ENCODE measurements around the gene KRTAP22-1.

KRTAP22-1 gene

DNA sequence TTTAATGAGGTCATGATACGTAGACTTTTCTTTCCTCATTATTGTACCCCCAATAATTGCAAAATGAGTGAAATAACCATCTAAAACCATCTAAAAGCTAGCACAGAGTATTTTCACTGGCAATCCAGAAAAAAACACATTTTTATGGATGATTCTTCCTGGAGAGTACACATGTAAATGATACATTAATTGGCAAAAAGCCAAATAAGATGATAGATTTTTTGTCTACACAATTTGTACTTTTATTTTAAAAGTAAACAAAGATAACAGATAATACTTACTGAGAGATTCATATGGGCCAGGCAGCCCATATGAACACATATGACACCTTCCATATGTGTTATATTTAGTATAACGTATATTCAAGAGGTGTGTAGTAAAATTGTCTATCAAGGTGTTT, 37.3 kb upstream of the KRTAP22-1 start:
- in situ Hi-C loops (cut with MboI; ENCODE audit: low pct_unique_long_range_greater_than_20kb, low sequenced_read_pairs, unreplicated experiment), result no loop called here

DNA sequence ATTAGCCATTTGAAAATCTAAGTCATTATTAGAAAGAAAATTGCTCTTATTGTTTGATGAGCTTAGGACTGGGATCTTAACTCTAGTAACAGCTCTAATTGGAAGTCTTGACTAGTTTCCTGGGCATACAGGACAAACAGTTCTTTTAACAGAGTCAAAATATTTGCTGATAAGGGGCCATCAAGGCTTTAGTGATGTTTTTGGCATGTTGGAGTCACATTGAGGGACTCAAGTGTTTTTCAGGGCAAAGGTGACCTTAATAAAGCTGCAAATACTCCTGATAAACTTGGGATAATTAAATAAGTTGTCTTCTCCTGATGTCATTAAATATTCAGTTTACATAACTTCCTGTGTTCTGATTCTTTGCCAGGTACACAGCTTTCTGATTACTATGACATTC, 33.3 kb upstream of the KRTAP22-1 start:
- TF ChIP-seq, protein P1, sequence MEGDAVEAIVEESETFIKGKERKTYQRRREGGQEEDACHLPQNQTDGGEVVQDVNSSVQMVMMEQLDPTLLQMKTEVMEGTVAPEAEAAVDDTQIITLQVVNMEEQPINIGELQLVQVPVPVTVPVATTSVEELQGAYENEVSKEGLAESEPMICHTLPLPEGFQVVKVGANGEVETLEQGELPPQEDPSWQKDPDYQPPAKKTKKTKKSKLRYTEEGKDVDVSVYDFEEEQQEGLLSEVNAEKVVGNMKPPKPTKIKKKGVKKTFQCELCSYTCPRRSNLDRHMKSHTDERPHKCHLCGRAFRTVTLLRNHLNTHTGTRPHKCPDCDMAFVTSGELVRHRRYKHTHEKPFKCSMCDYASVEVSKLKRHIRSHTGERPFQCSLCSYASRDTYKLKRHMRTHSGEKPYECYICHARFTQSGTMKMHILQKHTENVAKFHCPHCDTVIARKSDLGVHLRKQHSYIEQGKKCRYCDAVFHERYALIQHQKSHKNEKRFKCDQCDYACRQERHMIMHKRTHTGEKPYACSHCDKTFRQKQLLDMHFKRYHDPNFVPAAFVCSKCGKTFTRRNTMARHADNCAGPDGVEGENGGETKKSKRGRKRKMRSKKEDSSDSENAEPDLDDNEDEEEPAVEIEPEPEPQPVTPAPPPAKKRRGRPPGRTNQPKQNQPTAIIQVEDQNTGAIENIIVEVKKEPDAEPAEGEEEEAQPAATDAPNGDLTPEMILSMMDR (IDR thresholded peaks at IDR 0.05; ENCODE audit: extremely low read depth, insufficient read depth, missing control alignments), result no peak
- no peak for DNase-seq (ENCODE audit: low spot score)
- in situ Hi-C loops (cut with MboI; ENCODE audit: low pct_unique_long_range_greater_than_20kb, low sequenced_read_pairs, unreplicated experiment), result no loop called here

More for the DNA sequence above, 37.3 kb upstream of the KRTAP22-1 start:
- no peak for DNase-seq (ENCODE audit: low spot score)
- TF ChIP-seq, protein P1 (IDR thresholded peaks at IDR 0.05; ENCODE audit: extremely low read depth, insufficient read depth, missing control alignments), result no peak

DNA sequence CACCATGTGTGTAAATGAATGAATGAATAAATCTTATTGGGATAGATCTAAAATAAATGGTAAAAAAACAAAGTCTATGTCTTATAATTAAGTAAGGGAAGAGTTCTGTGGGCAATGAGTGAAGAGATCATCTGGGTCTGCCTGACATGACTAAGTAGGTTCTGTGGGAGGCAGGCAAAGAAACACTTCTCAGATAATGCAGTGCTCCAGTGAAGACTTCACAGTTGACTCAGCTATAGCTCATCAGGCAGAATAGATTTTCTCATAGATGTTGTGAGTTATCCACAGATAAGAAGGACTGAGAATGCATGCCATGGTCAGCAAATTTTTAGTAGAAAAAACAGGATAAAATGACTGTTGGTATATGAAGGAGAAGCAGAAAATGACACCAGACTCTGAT, 23.1 kb upstream of the KRTAP22-1 start:
- no peak for DNase-seq (ENCODE audit: low spot score)
- in situ Hi-C loops (cut with MboI; ENCODE audit: low pct_unique_long_range_greater_than_20kb, low sequenced_read_pairs, unreplicated experiment), result no loop called here
- TF ChIP-seq, protein P1 (IDR thresholded peaks at IDR 0.05; ENCODE audit: extremely low read depth, insufficient read depth, missing control alignments), result no peak

DNA sequence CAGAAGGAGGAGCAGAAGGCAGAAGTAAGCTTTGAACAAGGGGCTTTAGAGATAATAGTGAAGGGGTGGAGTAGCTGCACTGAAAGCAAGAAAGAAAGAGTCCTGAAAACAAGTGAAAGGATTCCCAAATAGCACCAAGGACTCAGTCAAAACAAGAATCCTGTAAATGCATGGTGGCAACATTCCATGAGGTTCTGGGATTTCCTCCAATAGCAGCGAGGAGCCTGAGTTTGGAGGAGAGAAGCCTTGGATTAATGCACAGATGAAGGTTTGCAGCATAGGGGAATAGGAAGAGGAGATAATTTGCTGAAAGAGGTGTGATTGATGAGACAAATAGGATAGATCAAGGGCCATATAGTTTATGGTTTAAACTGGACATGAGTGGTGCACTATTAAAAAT, 21.5 kb upstream of the KRTAP22-1 start:
- in situ Hi-C loops (cut with MboI; ENCODE audit: low pct_unique_long_range_greater_than_20kb, low sequenced_read_pairs, unreplicated experiment), result no loop called here
- TF ChIP-seq, protein P1 (IDR thresholded peaks at IDR 0.05; ENCODE audit: extremely low read depth, insufficient read depth, missing control alignments), result no peak
- DNase-seq (ENCODE audit: low spot score), result no peak

DNA sequence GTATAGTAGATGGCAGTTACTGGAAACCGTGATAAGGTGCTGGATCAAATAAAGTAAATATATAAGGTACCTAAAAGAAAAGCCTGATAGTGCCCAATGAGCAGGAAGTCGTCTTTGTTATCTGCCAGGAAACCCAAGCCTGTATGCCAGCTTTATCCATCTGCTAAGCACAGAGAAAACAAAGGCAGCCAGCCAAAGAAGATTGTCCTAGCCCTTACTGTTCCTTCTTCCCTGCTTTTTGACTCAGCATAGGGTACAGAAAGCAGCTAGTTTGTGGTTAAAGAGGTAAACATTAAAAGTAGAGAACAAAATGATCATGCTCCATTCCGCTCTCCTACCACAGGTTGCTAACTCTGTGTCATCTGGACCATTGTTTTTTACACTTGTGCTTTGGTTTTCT, 20.8 kb upstream of the KRTAP22-1 start:
- TF ChIP-seq, protein P1 (IDR thresholded peaks at IDR 0.05; ENCODE audit: extremely low read depth, insufficient read depth, missing control alignments), result no peak
- in situ Hi-C loops (cut with MboI; ENCODE audit: low pct_unique_long_range_greater_than_20kb, low sequenced_read_pairs, unreplicated experiment), result no loop called here
- no peak for DNase-seq (ENCODE audit: low spot score)

DNA sequence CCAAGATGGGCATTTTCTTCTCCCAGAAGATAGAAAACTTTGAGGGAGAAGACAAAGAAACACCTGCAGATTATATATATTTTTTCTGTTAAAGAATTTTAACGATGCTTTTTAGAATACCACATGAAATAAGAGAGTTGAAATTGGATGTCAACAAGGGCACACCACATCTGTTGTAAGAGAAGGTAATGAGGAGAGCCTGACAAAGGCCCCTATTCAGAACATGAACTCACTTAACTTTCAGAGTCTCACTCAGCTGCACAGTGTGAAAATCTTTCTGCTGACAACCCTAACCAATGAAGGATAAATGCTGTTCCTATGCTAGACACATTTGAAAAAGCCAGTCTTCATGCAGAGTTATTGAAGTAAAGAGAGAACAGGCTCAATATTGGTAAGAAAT, 18.0 kb upstream of the KRTAP22-1 start:
- DNase-seq (ENCODE audit: low spot score), result no peak
- in situ Hi-C loops (cut with MboI; ENCODE audit: low pct_unique_long_range_greater_than_20kb, low sequenced_read_pairs, unreplicated experiment), result no loop called here
- TF ChIP-seq, protein P1 (IDR thresholded peaks at IDR 0.05; ENCODE audit: extremely low read depth, insufficient read depth, missing control alignments), result no peak

DNA sequence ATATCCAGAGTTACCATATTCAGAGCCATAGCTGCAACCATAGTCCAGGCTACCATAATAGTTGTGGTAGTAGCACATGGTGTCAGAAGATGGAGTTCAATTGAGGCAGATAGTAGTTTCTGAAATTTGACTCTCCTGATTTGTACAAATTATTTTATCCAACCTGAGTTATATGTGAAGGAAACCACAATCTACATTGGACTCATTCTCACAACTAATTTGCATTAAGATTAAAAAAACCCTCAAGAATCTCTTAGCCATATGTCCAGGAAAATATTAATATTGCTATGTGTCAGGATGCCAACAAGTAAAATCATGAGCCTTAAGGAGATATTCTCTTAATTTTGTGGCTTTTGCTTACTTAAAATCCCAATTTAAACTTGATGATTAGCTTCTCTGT, 10.6 kb upstream of the KRTAP22-1 start, which contains the start of gene KRTAP22-2:
Gene KRTAP22-2, minus strand, starts transcription at position 101 of the 400 bp plus-strand sequence.
- in situ Hi-C loops (cut with MboI; ENCODE audit: low pct_unique_long_range_greater_than_20kb, low sequenced_read_pairs, unreplicated experiment), result no loop called here
- TF ChIP-seq, protein P1 (IDR thresholded peaks at IDR 0.05; ENCODE audit: extremely low read depth, insufficient read depth, missing control alignments), result no peak
- DNase-seq (ENCODE audit: low spot score), result no peak
